ENCODE results near the gene GAGE12G. TPM values are rescaled to one million over a fixed set of nuclear protein-coding genes. Genes with fewer than 3 reads are reported as not detected.

The GAGE12G gene
- total RNA-seq, 2 experiments from 2014 or later: not detected

- ChIA-PET POLR2A (no interaction called here), CTCF (ENCODE audit: unreplicated experiment) (no interaction called here)
- no peaks in the 10 kb centered on the region for H3K4me1 ChIP-seq (ENCODE audit: insufficient read depth, low read length, poor library complexity, severe bottlenecking)
- no peak overlapping the region for H2AFZ ChIP-seq (ENCODE audit: low read length)
- no peaks in the 10 kb centered on the region for H3K79me2 ChIP-seq (ENCODE audit: insufficient read depth, low read depth, low read length)
- no peak overlapping the region for H3K4me3 ChIP-seq (ENCODE audit: low read depth, low read length, poor library complexity, severe bottlenecking)
- no TSS peak for BruUV-seq (replicated peaks)
- H3K9me3 ChIP-seq (ENCODE audit: low read length): no peaks in the 10 kb centered on the region
- H3K36me3 ChIP-seq (ENCODE audit: insufficient read depth, low read length): no peaks in the 10 kb centered on the region
- H3K9me2 ChIP-seq (ENCODE audit: insufficient read depth, low read length): no peaks in the 10 kb centered on the region
- no peak overlapping the region for H3K27ac ChIP-seq (ENCODE audit: low read depth, low read length, poor library complexity, severe bottlenecking)
- intact Hi-C loops (cut with micrococcal nuclease; ENCODE audit: unreplicated experiment): no loop called here
- no peaks in the 10 kb centered on the region for H4K20me1 ChIP-seq (ENCODE audit: insufficient read depth, low read length)
- H3K4me2 ChIP-seq (ENCODE audit: low read length): no peak overlapping the region
- no peak for DNase-seq (ENCODE audit: low spot score)
- no peak for TF ChIP-seq EZH2phosphoT487 (IDR thresholded peaks at IDR 0.05; ENCODE audit: borderline replicate concordance, low read depth, low read length)
- TF ChIP-seq, protein P1, sequence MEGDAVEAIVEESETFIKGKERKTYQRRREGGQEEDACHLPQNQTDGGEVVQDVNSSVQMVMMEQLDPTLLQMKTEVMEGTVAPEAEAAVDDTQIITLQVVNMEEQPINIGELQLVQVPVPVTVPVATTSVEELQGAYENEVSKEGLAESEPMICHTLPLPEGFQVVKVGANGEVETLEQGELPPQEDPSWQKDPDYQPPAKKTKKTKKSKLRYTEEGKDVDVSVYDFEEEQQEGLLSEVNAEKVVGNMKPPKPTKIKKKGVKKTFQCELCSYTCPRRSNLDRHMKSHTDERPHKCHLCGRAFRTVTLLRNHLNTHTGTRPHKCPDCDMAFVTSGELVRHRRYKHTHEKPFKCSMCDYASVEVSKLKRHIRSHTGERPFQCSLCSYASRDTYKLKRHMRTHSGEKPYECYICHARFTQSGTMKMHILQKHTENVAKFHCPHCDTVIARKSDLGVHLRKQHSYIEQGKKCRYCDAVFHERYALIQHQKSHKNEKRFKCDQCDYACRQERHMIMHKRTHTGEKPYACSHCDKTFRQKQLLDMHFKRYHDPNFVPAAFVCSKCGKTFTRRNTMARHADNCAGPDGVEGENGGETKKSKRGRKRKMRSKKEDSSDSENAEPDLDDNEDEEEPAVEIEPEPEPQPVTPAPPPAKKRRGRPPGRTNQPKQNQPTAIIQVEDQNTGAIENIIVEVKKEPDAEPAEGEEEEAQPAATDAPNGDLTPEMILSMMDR (conservative IDR thresholded peaks at IDR 0.05; ENCODE audit: low read length): no peak
These were observed 40.6 kb downstream of the GAGE12G start for GRCh38 chrX:49610718-49611310.

DNA sequence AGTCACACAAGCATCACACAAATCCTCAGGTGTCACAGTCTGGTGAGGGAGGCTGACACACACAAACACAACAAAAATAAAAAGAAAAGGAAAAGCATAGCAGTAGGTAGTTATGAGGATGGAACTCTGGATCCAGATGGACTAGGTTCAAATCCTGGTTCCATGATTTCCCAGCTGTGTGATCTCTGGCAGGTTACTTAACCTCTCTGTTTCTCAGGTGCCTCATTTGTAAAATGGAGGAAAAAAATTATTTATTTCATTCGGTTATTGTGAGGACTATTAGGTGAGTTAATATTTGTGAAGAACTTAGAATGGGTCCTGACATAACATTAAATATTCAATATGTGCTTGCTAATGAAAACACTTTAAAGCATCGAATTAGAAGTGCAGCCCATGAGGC lies 48.4 kb downstream of the GAGE12G start:
- BruUV-seq (replicated peaks): no TSS peak
- intact Hi-C loops (cut with micrococcal nuclease; ENCODE audit: unreplicated experiment): no loop called here

More for the DNA sequence above, 48.4 kb downstream of the GAGE12G start:
- H3K4me3 ChIP-seq (ENCODE audit: low read depth, low read length, poor library complexity, severe bottlenecking): no peak overlapping the region
- no peak overlapping the region for H2AFZ ChIP-seq (ENCODE audit: low read length)
- H3K4me2 ChIP-seq (ENCODE audit: low read length): no peak overlapping the region
- H3K36me3 ChIP-seq (ENCODE audit: insufficient read depth, low read length): no peaks in the 10 kb centered on the region
- CTCF ChIA-PET (ENCODE audit: unreplicated experiment): no interaction called here
- DNase-seq (ENCODE audit: low spot score): no peak
- H3K79me2 ChIP-seq (ENCODE audit: insufficient read depth, low read depth, low read length): no peaks in the 10 kb centered on the region
- no peak overlapping the region for H3K27ac ChIP-seq (ENCODE audit: low read depth, low read length, poor library complexity, severe bottlenecking)
- POLR2A ChIA-PET: no interaction called here
- no peaks in the 10 kb centered on the region for H3K9me2 ChIP-seq (ENCODE audit: insufficient read depth, low read length)
- no peaks in the 10 kb centered on the region for H4K20me1 ChIP-seq (ENCODE audit: insufficient read depth, low read length)
- no peaks in the 10 kb centered on the region for H3K9me3 ChIP-seq (ENCODE audit: low read length)
- no peaks in the 10 kb centered on the region for H3K4me1 ChIP-seq (ENCODE audit: insufficient read depth, low read length, poor library complexity, severe bottlenecking)
- no peak for TF ChIP-seq EZH2phosphoT487 (IDR thresholded peaks at IDR 0.05; ENCODE audit: borderline replicate concordance, low read depth, low read length)
- TF ChIP-seq, protein P1 (conservative IDR thresholded peaks at IDR 0.05; ENCODE audit: low read length): no peak

Small RNAs within 50 kb of the gene (small RNA-seq; reads per million reads assigned to genes)
- gene GAGE12B: not detected

Other genes starting within 250 kb of the GAGE12G start
- gene GAGE12J, start 248.4 kb upstream of the GAGE12G start, total RNA-seq (2014; rRNA removed; shearing (Covaris generic)): not detected in 2 replicates
- not detected in 2 replicates for gene GAGE12J, start 248.4 kb upstream of the GAGE12G start, total RNA-seq (2022)
- gene GAGE13, start 238.8 kb upstream of the GAGE12G start, total RNA-seq (2014; rRNA removed; shearing (Covaris generic)): not detected in 2 replicates
- not detected in 2 replicates for gene GAGE13, start 238.8 kb upstream of the GAGE12G start, total RNA-seq (2022)
- not detected in 2 replicates for gene GAGE12C, start 38.2 kb upstream of the GAGE12G start, total RNA-seq (2014; rRNA removed; shearing (Covaris generic))
- not detected in 2 replicates for gene GAGE12C, start 38.2 kb upstream of the GAGE12G start, total RNA-seq (2022)
- gene GAGE12D, start 28.7 kb upstream of the GAGE12G start, total RNA-seq (2014; rRNA removed; shearing (Covaris generic)): not detected in 2 replicates
- gene GAGE12D, start 28.7 kb upstream of the GAGE12G start, total RNA-seq (2022): not detected in 2 replicates
- not detected in 2 replicates for gene GAGE12E, start 19.1 kb upstream of the GAGE12G start, total RNA-seq (2014; rRNA removed; shearing (Covaris generic))
- gene GAGE12E, start 19.1 kb upstream of the GAGE12G start, total RNA-seq (2022): not detected in 2 replicates
- not detected in 2 replicates for gene GAGE12F, start 9.6 kb upstream of the GAGE12G start, total RNA-seq (2014; rRNA removed; shearing (Covaris generic))
- not detected in 2 replicates for gene GAGE12F, start 9.6 kb upstream of the GAGE12G start, total RNA-seq (2022)
- not detected in 2 replicates for gene GAGE12H, start 9.5 kb downstream of the GAGE12G start, total RNA-seq (2014; rRNA removed; shearing (Covaris generic))
- not detected in 2 replicates for gene GAGE12H, start 9.5 kb downstream of the GAGE12G start, total RNA-seq (2022)
- gene GAGE2A, start 19.1 kb downstream of the GAGE12G start, total RNA-seq (2014; rRNA removed; shearing (Covaris generic)): not detected in 2 replicates
- not detected in 2 replicates for gene GAGE2A, start 19.1 kb downstream of the GAGE12G start, total RNA-seq (2022)
- gene GAGE1, start 28.6 kb downstream of the GAGE12G start, total RNA-seq (2014; rRNA removed; shearing (Covaris generic)): not detected in 2 replicates
- not detected in 2 replicates for gene GAGE1, start 28.6 kb downstream of the GAGE12G start, total RNA-seq (2022)
- gene PAGE1, start 125.6 kb downstream of the GAGE12G start, total RNA-seq (2014; rRNA removed; shearing (Covaris generic)): not detected in 2 replicates
- not detected in 2 replicates for gene PAGE1, start 125.6 kb downstream of the GAGE12G start, total RNA-seq (2022)

All from OCI-LY7 (cell line).